VCaP (cell line): Measurements from ENCODE around the gene CD86.
"Not testable (repeated sequence)": the region's sequence is repeated elsewhere in the genome, so short reads cannot be mapped to it uniquely, and the experiment has no call there.

Experiments
- H3K27ac ChIP-seq: fragments of 450-650 bp; 2 replicates; pipeline ENCODE4 v1.5.1; 2017
- TF ChIP-seq, protein P1 (sequence below): fragments of 450-650 bp; conservative IDR thresholded peaks from 2 replicates; pipeline ENCODE4 v1.5.1; 2017; ENCODE audit warnings: mild to moderate bottlenecking, moderate library complexity

CD86 gene

DNA sequence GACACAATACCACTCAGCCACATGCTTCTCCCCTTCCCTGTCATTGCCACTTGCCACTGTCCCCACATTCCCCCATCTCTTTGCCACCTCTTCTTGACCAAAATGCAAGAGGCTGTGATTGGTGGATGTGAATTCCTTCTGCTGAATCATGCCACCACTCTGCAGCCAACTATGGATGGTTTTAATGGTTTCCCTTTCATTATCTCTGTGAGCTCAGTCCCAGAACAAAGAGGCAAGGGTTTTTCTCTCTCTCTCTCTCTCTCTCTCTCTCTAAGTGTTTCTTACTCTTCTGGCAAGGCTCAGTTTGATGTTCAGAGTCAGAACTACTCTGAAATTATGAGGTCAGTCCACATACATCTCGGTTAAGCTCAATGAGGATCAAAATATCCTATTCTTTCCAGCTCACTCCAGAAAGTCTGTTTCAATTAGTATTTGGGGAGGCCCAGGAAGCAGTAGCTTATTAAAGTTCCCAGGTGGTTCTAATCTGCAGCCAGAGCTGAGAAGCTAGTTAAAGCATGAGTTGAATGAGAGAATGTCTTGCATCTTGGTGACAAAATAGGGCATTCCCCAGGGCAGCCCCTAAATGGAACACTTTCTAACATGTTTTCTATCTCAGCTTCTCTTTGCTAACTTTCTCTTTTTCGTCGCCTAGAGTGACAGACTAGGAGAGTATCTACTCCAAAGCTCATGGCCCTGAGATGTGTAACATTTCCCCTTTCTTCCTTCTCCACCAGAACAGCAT is 24.6 kb upstream of the CD86 start:
- no peak overlapping the region for H3K27ac ChIP-seq
- TF ChIP-seq, protein P1, sequence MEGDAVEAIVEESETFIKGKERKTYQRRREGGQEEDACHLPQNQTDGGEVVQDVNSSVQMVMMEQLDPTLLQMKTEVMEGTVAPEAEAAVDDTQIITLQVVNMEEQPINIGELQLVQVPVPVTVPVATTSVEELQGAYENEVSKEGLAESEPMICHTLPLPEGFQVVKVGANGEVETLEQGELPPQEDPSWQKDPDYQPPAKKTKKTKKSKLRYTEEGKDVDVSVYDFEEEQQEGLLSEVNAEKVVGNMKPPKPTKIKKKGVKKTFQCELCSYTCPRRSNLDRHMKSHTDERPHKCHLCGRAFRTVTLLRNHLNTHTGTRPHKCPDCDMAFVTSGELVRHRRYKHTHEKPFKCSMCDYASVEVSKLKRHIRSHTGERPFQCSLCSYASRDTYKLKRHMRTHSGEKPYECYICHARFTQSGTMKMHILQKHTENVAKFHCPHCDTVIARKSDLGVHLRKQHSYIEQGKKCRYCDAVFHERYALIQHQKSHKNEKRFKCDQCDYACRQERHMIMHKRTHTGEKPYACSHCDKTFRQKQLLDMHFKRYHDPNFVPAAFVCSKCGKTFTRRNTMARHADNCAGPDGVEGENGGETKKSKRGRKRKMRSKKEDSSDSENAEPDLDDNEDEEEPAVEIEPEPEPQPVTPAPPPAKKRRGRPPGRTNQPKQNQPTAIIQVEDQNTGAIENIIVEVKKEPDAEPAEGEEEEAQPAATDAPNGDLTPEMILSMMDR: no peak

DNA sequence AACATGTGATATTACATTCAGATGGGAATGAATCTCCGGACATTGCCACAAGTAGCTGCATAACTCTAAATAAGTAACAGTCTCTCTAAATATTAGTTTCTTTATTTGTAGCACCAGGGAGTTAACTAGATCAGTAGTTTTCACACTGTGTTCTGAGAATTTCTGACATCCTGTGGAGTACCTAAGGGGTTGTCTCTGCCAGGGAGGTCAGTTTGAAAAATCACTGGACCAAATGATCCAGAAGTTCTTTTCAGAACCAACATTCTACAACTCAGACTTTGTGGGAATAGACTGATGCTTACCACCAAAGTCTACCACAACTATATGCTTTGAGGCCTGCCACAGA is 24.1 kb upstream of the CD86 start:
- no peak overlapping the region for H3K27ac ChIP-seq
- TF ChIP-seq, protein P1: no peak

DNA sequence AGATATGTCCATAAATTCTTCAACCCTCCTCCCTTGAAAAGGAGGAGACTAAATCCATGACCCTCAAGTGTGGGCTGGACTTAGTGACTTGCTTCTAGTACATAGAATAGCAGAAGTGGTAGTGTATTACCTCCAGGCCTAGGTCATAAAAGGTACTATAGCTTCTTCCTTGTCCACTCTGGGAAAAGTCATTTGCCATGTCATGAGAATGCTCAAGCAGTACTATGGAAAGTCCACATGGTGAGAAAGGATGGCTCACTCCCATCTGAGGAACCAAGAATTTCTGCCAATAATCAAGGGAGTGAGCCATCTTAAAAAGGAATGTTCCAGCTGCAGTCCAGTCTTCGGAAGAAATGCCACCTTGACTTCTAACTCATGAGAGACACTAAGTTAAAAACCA is 22.6 kb upstream of the CD86 start:
- TF ChIP-seq, protein P1: no peak

DNA sequence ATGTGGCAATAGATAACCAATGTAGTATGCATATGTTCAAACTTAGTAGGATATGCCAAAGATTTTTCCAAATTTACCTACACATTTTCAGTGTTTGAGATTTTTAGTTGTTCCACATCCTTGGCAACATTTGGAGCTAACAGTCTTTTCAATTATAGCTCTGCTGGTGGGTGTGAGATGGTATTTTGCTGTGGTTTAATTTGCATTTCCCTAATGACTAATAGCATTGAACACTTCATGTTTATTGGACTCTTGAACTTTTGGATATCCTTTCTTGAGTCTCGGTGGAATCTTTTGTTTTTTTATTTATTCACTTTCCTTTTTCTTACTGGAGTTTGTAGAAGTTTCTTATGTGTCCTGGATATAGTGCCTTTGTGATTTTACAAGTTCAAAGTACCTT is 22.1 kb upstream of the CD86 start:
- TF ChIP-seq, protein P1: no peak
- no peak overlapping the region for H3K27ac ChIP-seq

More for the DNA sequence above, 22.6 kb upstream of the CD86 start:
- no peak overlapping the region for H3K27ac ChIP-seq

DNA sequence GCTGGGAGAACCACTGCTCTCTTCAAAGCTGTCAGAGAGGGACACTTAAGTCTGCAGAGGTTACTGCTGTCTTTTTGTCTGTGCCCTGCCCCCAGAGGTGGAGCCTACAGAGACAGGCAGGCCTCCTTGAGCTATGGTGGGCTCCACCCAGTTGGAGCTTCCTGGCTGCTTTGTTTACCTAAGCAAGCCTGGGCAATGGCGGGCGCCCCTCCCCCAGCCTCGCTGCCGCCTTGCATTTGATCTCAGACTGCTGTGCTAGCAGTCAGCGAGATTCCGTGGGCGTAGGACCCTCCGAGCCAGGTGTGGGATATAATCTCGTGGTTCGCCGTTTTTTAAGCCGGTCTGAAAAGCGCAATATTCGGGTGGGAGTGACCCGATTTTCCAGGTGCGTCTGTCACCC is 7.9 kb upstream of the CD86 start:
- not testable (repeated sequence) for H3K27ac ChIP-seq

DNA sequence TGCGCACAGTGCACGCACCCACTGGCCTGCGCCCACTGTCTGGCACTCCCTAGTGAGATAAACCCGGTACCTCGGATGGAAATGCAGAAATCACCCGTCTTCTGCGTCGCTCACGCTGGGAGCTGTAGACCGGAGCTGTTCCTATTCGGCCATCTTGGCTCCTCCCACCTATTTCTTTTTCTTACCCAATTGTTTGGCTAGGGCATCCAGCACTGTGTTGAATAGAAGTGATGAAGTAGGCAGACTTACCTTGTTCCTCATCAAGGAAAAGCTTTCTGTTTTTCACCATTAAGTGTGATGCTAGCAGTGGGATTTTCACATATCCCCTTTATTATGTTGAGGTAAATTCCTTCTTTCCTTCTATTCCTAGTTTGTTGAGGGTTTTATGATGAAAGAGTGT is 7.4 kb upstream of the CD86 start:
- not testable (repeated sequence) for H3K27ac ChIP-seq

DNA sequence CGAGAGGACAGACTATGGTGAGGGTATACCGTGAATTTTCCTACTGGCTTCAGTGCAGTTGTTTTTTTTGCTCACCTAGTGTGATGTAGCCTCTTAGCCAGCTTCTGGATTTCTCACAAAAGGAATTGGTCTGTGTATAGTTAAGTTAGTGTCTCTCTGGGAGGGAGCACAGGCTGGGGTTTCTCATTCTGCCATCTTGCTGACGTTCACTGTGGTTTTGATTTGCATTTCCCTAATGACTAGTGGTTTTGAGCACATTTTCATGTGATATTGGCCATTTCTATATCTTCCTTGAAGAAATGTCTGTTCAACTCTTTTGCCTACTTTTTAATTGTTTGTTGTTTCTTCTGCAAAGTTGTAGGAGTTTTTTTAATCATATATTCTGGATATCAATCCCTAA is 2.2 kb upstream of the CD86 start:
- H3K27ac ChIP-seq: no peak overlapping the region
- TF ChIP-seq, protein P1: no peak

DNA sequence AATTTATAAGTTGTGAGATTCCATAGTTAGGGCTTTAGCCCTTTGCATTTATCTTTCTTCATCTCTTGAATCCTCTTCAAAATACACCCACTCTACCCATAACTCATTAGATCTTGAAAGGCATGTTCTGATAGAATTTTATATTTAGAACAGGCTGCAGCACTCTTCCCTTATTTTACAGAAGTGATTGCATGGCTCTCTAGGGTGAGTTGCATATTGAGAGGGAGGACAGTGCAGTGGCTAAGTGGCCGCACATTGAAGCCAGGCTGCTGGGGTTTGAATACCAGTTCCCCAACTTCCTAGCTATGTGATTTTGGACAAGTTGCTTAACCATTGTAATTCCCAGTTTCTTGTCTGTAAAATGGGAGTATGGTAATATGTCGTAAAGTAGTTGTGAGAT is 2.5 kb downstream of the CD86 start:
- H3K27ac ChIP-seq: no peak overlapping the region
- TF ChIP-seq, protein P1: no peak

DNA sequence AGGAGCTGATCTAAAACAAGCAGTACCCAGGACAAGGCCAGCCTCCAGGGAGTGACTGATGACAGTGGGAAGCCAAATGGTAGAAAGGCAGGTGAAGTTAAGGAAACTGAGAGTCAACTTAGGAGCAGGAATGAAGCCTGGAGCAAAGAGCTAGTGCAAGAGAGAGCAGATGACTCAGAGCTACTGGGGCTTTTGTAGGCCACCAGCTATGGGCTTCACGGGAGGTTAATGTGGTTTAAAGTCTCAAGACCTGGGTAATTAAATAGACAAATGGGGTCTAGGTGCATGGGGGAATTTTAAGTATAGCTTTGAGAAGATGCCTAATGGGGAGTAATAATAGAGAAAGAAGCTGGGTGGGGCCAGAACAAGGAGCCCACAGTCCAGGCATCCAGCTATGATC is 3.1 kb downstream of the CD86 start:
- TF ChIP-seq, protein P1: no peak
- no peak overlapping the region for H3K27ac ChIP-seq
